ENCODE results near the gene BCOR.

The BCOR gene

DNA sequence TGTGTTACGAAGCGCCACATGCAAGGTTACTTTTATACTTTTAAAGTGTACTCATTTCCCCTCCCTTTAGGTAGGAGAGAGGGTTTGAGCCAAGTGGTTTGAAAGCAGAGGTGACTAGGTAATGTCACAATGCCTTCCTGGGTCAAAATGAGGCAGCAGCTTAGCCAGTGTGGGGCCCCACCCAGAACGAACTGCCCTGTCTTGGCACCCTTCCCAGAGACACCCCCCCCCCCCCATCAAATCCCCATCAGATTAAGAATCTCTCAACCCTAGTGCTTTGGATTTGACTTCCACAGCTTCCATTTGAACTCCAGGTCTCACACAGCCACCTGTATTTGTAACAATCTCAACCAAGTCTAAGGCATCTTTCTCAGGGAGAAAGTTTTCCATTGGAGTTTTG, 31.1 kb downstream of the BCOR start:
- intact Hi-C loops (cut with DNase I; ENCODE audit: low total_unique reads), result no loop called here
- no peak for DNase-seq
- Histone ChIP-seq H3K9me3 (no peaks in the 10 kb centered on the region), H3K27me3 (no peaks in the 10 kb centered on the region), H3K4me3 (no peak overlapping the region), H3K4me1 (peaks cover 0 to 3% (median 0%) of the 10 kb centered on the region in 4 donors), H3K27ac (no peak overlapping the region), H3K36me3 (peaks cover 24 to 65% (median 44%) of the 10 kb centered on the region in 3 donors)
- TF ChIP-seq, protein P1, sequence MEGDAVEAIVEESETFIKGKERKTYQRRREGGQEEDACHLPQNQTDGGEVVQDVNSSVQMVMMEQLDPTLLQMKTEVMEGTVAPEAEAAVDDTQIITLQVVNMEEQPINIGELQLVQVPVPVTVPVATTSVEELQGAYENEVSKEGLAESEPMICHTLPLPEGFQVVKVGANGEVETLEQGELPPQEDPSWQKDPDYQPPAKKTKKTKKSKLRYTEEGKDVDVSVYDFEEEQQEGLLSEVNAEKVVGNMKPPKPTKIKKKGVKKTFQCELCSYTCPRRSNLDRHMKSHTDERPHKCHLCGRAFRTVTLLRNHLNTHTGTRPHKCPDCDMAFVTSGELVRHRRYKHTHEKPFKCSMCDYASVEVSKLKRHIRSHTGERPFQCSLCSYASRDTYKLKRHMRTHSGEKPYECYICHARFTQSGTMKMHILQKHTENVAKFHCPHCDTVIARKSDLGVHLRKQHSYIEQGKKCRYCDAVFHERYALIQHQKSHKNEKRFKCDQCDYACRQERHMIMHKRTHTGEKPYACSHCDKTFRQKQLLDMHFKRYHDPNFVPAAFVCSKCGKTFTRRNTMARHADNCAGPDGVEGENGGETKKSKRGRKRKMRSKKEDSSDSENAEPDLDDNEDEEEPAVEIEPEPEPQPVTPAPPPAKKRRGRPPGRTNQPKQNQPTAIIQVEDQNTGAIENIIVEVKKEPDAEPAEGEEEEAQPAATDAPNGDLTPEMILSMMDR (IDR thresholded peaks at IDR 0.05), result no peak

- no peak for DNase-seq
- no peak overlapping the region for H3K4me3 ChIP-seq
- TF ChIP-seq, protein P1 (IDR thresholded peaks at IDR 0.05), result no peak
- no peak overlapping the region for H3K27ac ChIP-seq
- H3K4me1 ChIP-seq, result peaks cover 0 to 3% (median 0%) of the 10 kb centered on the region in 4 donors
- H3K9me3 ChIP-seq, result no peaks in the 10 kb centered on the region
- intact Hi-C loops (cut with DNase I; ENCODE audit: low total_unique reads), result no loop called here
- peaks cover 31 to 68% (median 51%) of the 10 kb centered on the region in 3 donors for H3K36me3 ChIP-seq
- no peaks in the 10 kb centered on the region for H3K27me3 ChIP-seq
Observed at GRCh38 chrX:40065296-40066046, 32.3 kb downstream of the BCOR start.

GRCh38 chrX:40064055-40064597, 33.6 kb downstream of the BCOR start:
- Histone ChIP-seq H3K4me3 (no peak overlapping the region), H3K27ac (no peak overlapping the region), H3K4me1 (peaks cover 0 to 3% (median 0%) of the 10 kb centered on the region in 4 donors), H3K9me3 (no peaks in the 10 kb centered on the region), H3K27me3 (no peaks in the 10 kb centered on the region), H3K36me3 (peaks cover 31 to 59% (median 48%) of the 10 kb centered on the region in 3 donors)
- no peak for DNase-seq
- intact Hi-C loops (cut with DNase I; ENCODE audit: low total_unique reads), result no loop called here
- TF ChIP-seq, protein P1 (IDR thresholded peaks at IDR 0.05), result no peak

DNA sequence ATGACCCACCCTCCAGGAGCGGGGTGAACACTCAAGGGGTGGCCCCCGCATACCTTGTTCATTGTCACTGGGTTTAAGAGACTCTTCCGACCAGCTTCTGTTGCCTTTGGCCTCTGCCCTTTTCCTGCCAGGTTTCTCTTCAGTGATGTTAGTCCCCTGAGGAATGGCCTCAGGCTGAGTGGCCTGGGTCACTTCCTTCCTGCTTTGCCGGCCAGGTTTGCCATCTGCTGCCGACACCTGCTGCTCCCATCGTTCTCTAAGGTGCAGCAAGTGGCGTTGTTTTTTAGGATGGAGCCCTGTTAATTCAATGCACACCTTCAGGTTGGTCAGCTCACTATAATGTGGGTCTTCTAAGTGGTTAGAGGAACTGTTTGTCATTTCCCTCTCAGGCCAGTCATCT, 34.2 kb downstream of the BCOR start:
- DNase-seq, result no peak
- H3K27ac ChIP-seq, result no peak overlapping the region
- peaks cover 0 to under 1% (median 0%) of the 10 kb centered on the region in 4 donors for H3K4me1 ChIP-seq
- intact Hi-C loops (cut with DNase I; ENCODE audit: low total_unique reads), result no loop called here
- TF ChIP-seq, protein P1 (IDR thresholded peaks at IDR 0.05), result no peak
- no peaks in the 10 kb centered on the region for H3K27me3 ChIP-seq
- no peak overlapping the region for H3K4me3 ChIP-seq
- H3K9me3 ChIP-seq, result no peaks in the 10 kb centered on the region
- peaks cover 31 to 53% (median 46%) of the 10 kb centered on the region in 3 donors for H3K36me3 ChIP-seq

DNA sequence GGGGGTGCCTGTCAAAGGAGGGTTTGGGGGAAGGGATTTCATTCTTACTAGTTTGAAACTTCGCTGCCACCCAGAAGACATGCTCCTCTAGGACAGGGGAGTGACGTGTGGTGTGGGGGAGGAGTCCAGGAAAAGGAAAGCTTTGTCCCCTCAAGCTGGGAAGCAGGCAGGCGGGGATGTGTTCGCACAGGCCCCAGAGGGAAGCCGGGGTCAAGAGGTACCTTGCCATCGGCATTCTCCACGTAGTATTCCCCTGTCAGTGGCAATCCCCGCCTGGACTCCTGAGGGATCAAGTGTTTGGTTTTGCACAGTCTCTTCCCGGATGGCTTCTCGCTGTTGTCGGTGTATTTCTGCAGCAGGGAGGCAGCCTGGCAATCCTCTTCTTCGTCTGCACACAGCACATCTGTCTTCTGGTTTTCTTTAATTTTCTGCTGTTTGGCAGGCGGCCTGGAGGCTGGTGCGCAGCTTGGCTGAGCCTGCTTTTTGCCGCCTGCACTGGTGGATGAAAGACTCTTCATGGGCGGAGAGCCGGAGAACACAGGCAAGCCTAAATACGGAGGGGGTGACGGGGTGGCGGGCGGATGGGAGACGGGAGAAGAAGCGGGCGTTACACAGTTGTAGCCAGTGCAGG, 35.1 kb downstream of the BCOR start:
- H3K27me3 ChIP-seq, result no peaks in the 10 kb centered on the region
- no peaks in the 10 kb centered on the region for H3K9me3 ChIP-seq
- H3K4me1 ChIP-seq, result no peaks in the 10 kb centered on the region
- TF ChIP-seq, protein P1 (IDR thresholded peaks at IDR 0.05), result no peak
- intact Hi-C loops (cut with DNase I; ENCODE audit: low total_unique reads), result no loop called here
- no peak for DNase-seq
- no peak overlapping the region for H3K27ac ChIP-seq
- H3K4me3 ChIP-seq, result no peak overlapping the region
- H3K36me3 ChIP-seq, result peaks cover 31 to 51% (median 45%) of the 10 kb centered on the region in 3 donors
